ENCODE measurements around the gene IKZF4. TPM values are rescaled to one million over a fixed set of nuclear protein-coding genes. Genes with fewer than 3 reads are reported as not detected.
"Not testable (repeated sequence)": the region's sequence is repeated elsewhere in the genome, so short reads cannot be mapped to it uniquely, and the experiment has no call there.

IKZF4 gene
- total and polyA plus RNA-seq, 3 donors from 2014 or later = 10.7 to 17.7 (median 13.9) TPM

- H3K4me1 ChIP-seq = no peaks in the 10 kb centered on the region
- WGBS, 2 donors = 86 to 89% methylated on average over 5 of the region's 5 CpGs
- no peak overlapping the region for H3K27ac ChIP-seq
- intact Hi-C loops (cut with DNase I; ENCODE audit: low total_unique reads) = no loop called here
- no peak for TF ChIP-seq POLR2A (IDR thresholded peaks at IDR 0.05)
- TF ChIP-seq, protein P1, sequence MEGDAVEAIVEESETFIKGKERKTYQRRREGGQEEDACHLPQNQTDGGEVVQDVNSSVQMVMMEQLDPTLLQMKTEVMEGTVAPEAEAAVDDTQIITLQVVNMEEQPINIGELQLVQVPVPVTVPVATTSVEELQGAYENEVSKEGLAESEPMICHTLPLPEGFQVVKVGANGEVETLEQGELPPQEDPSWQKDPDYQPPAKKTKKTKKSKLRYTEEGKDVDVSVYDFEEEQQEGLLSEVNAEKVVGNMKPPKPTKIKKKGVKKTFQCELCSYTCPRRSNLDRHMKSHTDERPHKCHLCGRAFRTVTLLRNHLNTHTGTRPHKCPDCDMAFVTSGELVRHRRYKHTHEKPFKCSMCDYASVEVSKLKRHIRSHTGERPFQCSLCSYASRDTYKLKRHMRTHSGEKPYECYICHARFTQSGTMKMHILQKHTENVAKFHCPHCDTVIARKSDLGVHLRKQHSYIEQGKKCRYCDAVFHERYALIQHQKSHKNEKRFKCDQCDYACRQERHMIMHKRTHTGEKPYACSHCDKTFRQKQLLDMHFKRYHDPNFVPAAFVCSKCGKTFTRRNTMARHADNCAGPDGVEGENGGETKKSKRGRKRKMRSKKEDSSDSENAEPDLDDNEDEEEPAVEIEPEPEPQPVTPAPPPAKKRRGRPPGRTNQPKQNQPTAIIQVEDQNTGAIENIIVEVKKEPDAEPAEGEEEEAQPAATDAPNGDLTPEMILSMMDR (IDR thresholded peaks at IDR 0.05) = no peak
- no peak overlapping the region for H3K4me3 ChIP-seq
- no peaks in the 10 kb centered on the region for H3K36me3 ChIP-seq (ENCODE audit: low read depth, missing control alignments)
- H3K27me3 ChIP-seq = no peaks in the 10 kb centered on the region
- no peak for DNase-seq
- H3K9me3 ChIP-seq = no peaks in the 10 kb centered on the region
Observed at GRCh38 chr12:56074396-56074795, 53.6 kb downstream of the IKZF4 start.

- H3K27ac ChIP-seq; H3K4me1 ChIP-seq; H3K9me3 ChIP-seq; intact Hi-C loops (cut with DNase I; ENCODE audit: low total_unique reads); H3K4me3 ChIP-seq; H3K27me3 ChIP-seq; H3K36me3 ChIP-seq (ENCODE audit: low read depth, missing control alignments); DNase-seq: not testable (repeated sequence)
- 90 to 91% methylated on average over 9 of the region's 9 CpGs for whole genome bisulfite sequencing, 2 donors
Observed at GRCh38 chr12:56077966-56078365, 57.1 kb downstream of the IKZF4 start.

DNA sequence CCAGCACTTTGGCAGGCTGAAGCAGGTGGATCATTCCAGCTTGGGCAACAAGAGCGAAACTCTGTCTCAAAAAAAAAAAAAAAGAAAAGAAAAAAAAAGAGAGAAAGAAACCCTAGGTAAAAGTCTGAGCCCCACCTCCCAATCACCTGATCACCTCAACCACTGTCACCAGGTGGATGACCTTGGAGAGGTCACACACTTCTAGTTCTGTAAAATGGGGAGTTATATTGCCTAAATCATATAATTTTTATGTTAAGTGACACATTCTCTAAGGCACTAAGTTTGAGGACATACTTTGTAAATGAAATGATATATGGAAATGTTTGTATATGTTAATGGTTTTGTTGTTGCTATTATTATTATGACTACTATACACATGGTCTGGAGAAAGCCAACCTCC, 57.6 kb downstream of the IKZF4 start:
- H3K27ac ChIP-seq = no peak overlapping the region
- no peak for DNase-seq
- 92 to 100% methylated on average over 1 of the region's 1 CpG for WGBS, 2 donors
- no peaks in the 10 kb centered on the region for H3K36me3 ChIP-seq (ENCODE audit: low read depth, missing control alignments)
- H3K4me3 ChIP-seq = no peak overlapping the region
- no peaks in the 10 kb centered on the region for H3K27me3 ChIP-seq
- no peaks in the 10 kb centered on the region for H3K9me3 ChIP-seq
- intact Hi-C loops (cut with DNase I; ENCODE audit: low total_unique reads) = no loop called here
- peaks cover 7% of the 10 kb centered on the region for H3K4me1 ChIP-seq
- TF ChIP-seq POLR2A (IDR thresholded peaks at IDR 0.05) = no peak
- TF ChIP-seq, protein P1 (IDR thresholded peaks at IDR 0.05) = no peak

DNA sequence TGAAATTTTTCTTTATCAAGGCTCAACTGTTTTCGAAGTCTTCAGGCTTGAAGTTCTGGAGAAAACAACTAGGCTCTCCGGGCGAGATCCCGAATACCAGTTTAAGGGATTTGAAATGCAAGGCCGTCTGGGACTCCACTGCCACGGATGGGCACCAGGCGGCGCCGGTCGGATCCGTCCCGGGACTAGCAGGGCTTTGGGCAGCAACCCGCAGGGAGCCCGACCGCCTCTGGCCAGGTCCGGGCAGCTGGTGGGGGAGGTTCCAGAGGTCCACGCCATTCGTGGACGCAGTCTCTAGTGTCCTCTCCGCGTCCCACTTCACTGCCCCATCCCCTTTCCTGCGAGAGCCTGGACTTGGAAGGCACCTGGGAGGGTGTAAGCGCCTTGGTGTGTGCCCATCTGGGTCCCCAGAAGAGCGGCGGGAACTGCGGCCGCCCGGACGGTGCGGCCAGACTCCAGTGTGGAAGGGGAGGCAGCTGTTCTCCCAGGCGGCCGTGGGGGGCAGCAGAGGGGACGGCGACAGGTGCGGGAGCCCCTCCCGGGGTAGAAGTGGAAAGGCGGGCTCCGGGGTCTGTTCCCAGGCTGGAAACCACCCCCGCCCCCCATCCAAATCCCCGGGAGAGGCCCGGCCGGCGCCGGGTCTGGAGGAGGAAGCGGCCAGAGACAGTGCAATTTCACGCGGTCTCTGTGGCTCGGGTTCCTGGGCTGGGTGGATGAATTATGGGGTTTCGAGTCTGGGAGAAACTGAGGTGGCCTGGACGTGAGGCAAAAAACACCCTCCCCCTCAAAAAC, 58.3 kb downstream of the IKZF4 start:
- Histone ChIP-seq H3K4me3 (peak overlapping the region; percentile 39 to 42), H3K36me3 (ENCODE audit: low read depth, missing control alignments) (no peaks in the 10 kb centered on the region), H3K27me3 (no peaks in the 10 kb centered on the region), H3K27ac (no peak overlapping the region), H3K4me1 (peaks cover 7% of the 10 kb centered on the region), H3K9me3 (no peaks in the 10 kb centered on the region)
- TF ChIP-seq, protein P1 (IDR thresholded peaks at IDR 0.05) = peak; percentile 31 to 69 (median 61)
- no peak for TF ChIP-seq POLR2A (IDR thresholded peaks at IDR 0.05)
- intact Hi-C loops (cut with DNase I; ENCODE audit: low total_unique reads) = no loop called here
- WGBS, 2 donors = 1% methylated on average over 16 to 50 of the region's 50 CpGs
- peak; percentile 76 for DNase-seq

- H3K27me3 ChIP-seq = no peaks in the 10 kb centered on the region
- no peaks in the 10 kb centered on the region for H3K36me3 ChIP-seq (ENCODE audit: low read depth, missing control alignments)
- H3K9me3 ChIP-seq = no peaks in the 10 kb centered on the region
- no peak for TF ChIP-seq POLR2A (IDR thresholded peaks at IDR 0.05)
- TF ChIP-seq, protein P1 (IDR thresholded peaks at IDR 0.05) = no peak
- 1 to 2% methylated on average over 15 to 54 of the region's 59 CpGs for WGBS, 2 donors
- DNase-seq = peak; percentile 29
- no peak within 1 kb of the TSS for H3K27ac ChIP-seq
- peaks cover 7% of the 10 kb centered on the region for H3K4me1 ChIP-seq
- H3K4me3 ChIP-seq = peak within 1 kb of the TSS; percentile 39 to 42
- intact Hi-C loops (cut with DNase I; ENCODE audit: low total_unique reads) = no loop called here
Observed at GRCh38 chr12:56079723-56080555, 59.1 kb downstream of the IKZF4 start, which contains the start of gene ERBB3. TSS of gene ERBB3 (plus strand) at chr12:56080165. CDS start at chr12:56080301, 136 bp downstream.
